ENCODE measurements around the gene CHD1L. TPM values are rescaled to one million over a fixed set of nuclear protein-coding genes. Genes with fewer than 3 reads are reported as not detected.

Gene CHD1L
- total RNA-seq, 1 experiment from 2014 or later: 63.9 TPM

DNA sequence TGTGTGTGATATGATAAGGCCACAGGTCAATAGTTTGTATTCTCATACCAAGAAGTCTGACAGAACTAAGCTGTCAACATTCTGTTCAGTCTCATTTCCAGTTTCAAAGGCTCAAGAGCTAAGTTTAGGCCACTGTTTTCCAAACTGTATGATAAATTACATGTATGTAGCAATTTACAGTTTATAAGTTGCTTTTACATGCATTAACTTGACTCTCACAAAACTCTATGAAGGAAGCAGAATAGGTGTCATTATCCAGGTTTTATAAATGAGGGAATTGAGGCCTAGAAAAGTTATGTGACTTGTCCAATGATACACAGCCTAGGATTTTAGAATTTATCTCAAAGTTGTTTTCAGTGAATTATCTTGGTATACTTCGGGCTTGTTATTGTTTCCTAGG lies 40.7 kb upstream of the CHD1L start:
- no TSS peak for BruUV-seq (replicated peaks)
- H3K4me2 ChIP-seq (ENCODE audit: low read length): no peak overlapping the region
- ChIA-PET CTCF (no interaction called here), POLR2A (ENCODE audit: unreplicated experiment) (no interaction called here)
- intact Hi-C loops (cut with micrococcal nuclease): no loop called here
- H3K36me3 ChIP-seq (ENCODE audit: low read depth, low read length): no peaks in the 10 kb centered on the region
- H3K9ac ChIP-seq (ENCODE audit: low read length): no peak overlapping the region
- H3K9me3 ChIP-seq (ENCODE audit: low read length): no peaks in the 10 kb centered on the region
- H3F3A ChIP-seq (ENCODE audit: low read length, unreplicated experiment): no peaks in the 10 kb centered on the region
- H2AFZ ChIP-seq (ENCODE audit: low read length): no peak overlapping the region
- no peak overlapping the region for H3K4me3 ChIP-seq (ENCODE audit: low read length)
- H3K9me2 ChIP-seq (replicated peaks; ENCODE audit: low read length): no peaks in the 10 kb centered on the region; the same call in 1 of the 2 replicates
- no peak for ATAC-seq
- no peak for DNase-seq
- H3K4me1 ChIP-seq (ENCODE audit: insufficient read depth, low read length): no peaks in the 10 kb centered on the region
- H3K27me3 ChIP-seq (ENCODE audit: low read length): no peaks in the 10 kb centered on the region
- no peaks in the 10 kb centered on the region for H4K20me1 ChIP-seq (ENCODE audit: low read length)
- no peak overlapping the region for H3K27ac ChIP-seq (ENCODE audit: low read length)
- no peaks in the 10 kb centered on the region for H3K79me2 ChIP-seq (ENCODE audit: low read length)
- TF ChIP-seq EZH2 (IDR thresholded peaks at IDR 0.05; ENCODE audit: low read length, unreplicated experiment): no peak
- TF ChIP-seq, protein P1, sequence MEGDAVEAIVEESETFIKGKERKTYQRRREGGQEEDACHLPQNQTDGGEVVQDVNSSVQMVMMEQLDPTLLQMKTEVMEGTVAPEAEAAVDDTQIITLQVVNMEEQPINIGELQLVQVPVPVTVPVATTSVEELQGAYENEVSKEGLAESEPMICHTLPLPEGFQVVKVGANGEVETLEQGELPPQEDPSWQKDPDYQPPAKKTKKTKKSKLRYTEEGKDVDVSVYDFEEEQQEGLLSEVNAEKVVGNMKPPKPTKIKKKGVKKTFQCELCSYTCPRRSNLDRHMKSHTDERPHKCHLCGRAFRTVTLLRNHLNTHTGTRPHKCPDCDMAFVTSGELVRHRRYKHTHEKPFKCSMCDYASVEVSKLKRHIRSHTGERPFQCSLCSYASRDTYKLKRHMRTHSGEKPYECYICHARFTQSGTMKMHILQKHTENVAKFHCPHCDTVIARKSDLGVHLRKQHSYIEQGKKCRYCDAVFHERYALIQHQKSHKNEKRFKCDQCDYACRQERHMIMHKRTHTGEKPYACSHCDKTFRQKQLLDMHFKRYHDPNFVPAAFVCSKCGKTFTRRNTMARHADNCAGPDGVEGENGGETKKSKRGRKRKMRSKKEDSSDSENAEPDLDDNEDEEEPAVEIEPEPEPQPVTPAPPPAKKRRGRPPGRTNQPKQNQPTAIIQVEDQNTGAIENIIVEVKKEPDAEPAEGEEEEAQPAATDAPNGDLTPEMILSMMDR (conservative IDR thresholded peaks at IDR 0.05; ENCODE audit: low read depth, low read length): no peak
- no peak for TF ChIP-seq EZH2phosphoT487 (IDR thresholded peaks at IDR 0.05; ENCODE audit: borderline replicate concordance, low read length)

DNA sequence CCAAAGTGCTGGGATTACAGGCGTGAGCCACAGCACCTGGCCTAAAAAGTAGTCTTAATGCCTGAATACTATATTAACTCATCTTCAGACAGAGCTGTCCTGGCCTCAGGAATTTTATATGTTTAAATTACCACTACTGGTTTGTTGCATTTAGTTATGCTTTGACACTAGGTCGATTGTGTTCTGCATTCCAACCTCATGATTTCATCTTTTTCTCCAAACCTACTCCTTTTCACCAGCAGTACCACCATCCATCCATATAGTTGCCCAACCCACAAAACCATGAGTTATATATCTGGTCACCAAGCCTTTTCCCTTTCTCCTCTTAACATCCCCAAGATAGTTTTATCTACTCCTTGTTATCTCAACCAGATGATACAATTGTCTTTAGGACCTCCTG lies 39.9 kb upstream of the CHD1L start:
- Histone ChIP-seq H3F3A (ENCODE audit: low read length, unreplicated experiment) (no peaks in the 10 kb centered on the region), H3K9me2 (replicated peaks; ENCODE audit: low read length) (no peaks in the 10 kb centered on the region; the same call in 1 of the 2 replicates), H3K9me3 (ENCODE audit: low read length) (no peaks in the 10 kb centered on the region), H3K4me1 (ENCODE audit: insufficient read depth, low read length) (no peaks in the 10 kb centered on the region), H4K20me1 (ENCODE audit: low read length) (no peaks in the 10 kb centered on the region), H3K4me2 (ENCODE audit: low read length) (no peak overlapping the region), H3K4me3 (ENCODE audit: low read length) (no peak overlapping the region), H3K79me2 (ENCODE audit: low read length) (no peaks in the 10 kb centered on the region), H3K36me3 (ENCODE audit: low read depth, low read length) (no peaks in the 10 kb centered on the region), H3K9ac (ENCODE audit: low read length) (no peak overlapping the region), H3K27ac (ENCODE audit: low read length) (no peak overlapping the region), H2AFZ (ENCODE audit: low read length) (no peak overlapping the region), H3K27me3 (ENCODE audit: low read length) (no peaks in the 10 kb centered on the region)
- TF ChIP-seq, protein P1 (conservative IDR thresholded peaks at IDR 0.05; ENCODE audit: low read depth, low read length): no peak
- TF ChIP-seq EZH2 (IDR thresholded peaks at IDR 0.05; ENCODE audit: low read length, unreplicated experiment) (no peak), EZH2phosphoT487 (IDR thresholded peaks at IDR 0.05; ENCODE audit: borderline replicate concordance, low read length) (no peak)
- intact Hi-C loops (cut with micrococcal nuclease): no loop called here
- ATAC-seq: peak; percentile 46; the same call in 1 of the 2 replicates
- ChIA-PET POLR2A (ENCODE audit: unreplicated experiment) (no interaction called here), CTCF (no interaction called here)
- DNase-seq: peak; percentile 47
- BruUV-seq (replicated peaks): no TSS peak

DNA sequence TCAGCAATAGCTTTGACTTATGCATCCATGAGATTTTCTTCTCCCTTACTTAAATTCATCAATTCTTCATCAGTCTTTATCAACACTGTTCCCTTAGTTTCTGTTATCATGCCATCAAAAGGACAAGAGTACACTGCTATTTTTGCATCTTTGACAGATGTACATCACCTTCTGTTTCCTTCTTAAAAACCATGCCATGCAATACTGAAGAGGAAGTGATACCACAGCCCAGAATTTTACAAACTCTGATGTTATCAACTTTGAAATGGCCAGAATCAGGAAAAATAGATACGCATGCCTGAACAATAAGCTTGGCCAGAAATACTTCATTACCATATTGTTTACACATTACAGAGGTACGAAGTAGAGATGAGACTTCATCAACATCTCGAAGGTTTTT lies 38.4 kb upstream of the CHD1L start:
- no peaks in the 10 kb centered on the region for H3K9me3 ChIP-seq (ENCODE audit: low read length)

More for the DNA sequence above, 38.4 kb upstream of the CHD1L start:
- Histone ChIP-seq H3F3A (ENCODE audit: low read length, unreplicated experiment) (no peaks in the 10 kb centered on the region), H3K9ac (ENCODE audit: low read length) (no peak overlapping the region), H3K79me2 (ENCODE audit: low read length) (no peaks in the 10 kb centered on the region), H3K4me3 (ENCODE audit: low read length) (no peak overlapping the region), H3K4me2 (ENCODE audit: low read length) (no peak overlapping the region), H3K36me3 (ENCODE audit: low read depth, low read length) (no peaks in the 10 kb centered on the region), H4K20me1 (ENCODE audit: low read length) (no peaks in the 10 kb centered on the region), H3K27me3 (ENCODE audit: low read length) (no peaks in the 10 kb centered on the region), H2AFZ (ENCODE audit: low read length) (no peak overlapping the region), H3K4me1 (ENCODE audit: insufficient read depth, low read length) (no peaks in the 10 kb centered on the region), H3K27ac (ENCODE audit: low read length) (no peak overlapping the region), H3K9me2 (replicated peaks; ENCODE audit: low read length) (no peaks in the 10 kb centered on the region; the same call in 1 of the 2 replicates)
- intact Hi-C loops (cut with micrococcal nuclease): no loop called here
- CTCF ChIA-PET: no interaction called here
- no peak for DNase-seq
- no TSS peak for BruUV-seq (replicated peaks)
- no peak for TF ChIP-seq EZH2phosphoT487 (IDR thresholded peaks at IDR 0.05; ENCODE audit: borderline replicate concordance, low read length)
- TF ChIP-seq EZH2 (IDR thresholded peaks at IDR 0.05; ENCODE audit: low read length, unreplicated experiment): no peak
- TF ChIP-seq, protein P1 (conservative IDR thresholded peaks at IDR 0.05; ENCODE audit: low read depth, low read length): no peak
- no peak for ATAC-seq
- POLR2A ChIA-PET (ENCODE audit: unreplicated experiment): no interaction called here

Data from PC-3 (cell line).